Dermis microvascular lymphatic vessel endothelial cell (primary cell): ENCODE data around the gene NAPA. TPM values are rescaled to one million over a fixed set of nuclear protein-coding genes. Genes with fewer than 3 reads are reported as not detected.
A peak's percentile ranks its signal among the peaks of the same experiment; 100 is the strongest.

ENCODE experiments used
- DNase-seq, 2 donors: peaks; one replicate each; pipeline versions ENCODE4 v3.0.0 to v3.0.0-alpha.2; 2010; ENCODE audit warnings: low read depth in 2 of 2
- total RNA-seq: library from RNA; depleted of rRNA; stranded (reverse); fragments of >200 nt; gene quantifications from 2 replicates; pipeline ENCODE4 v1.2.1, GENCODE V29; 2014

NAPA gene
- total RNA-seq, 1 donor from 2014 or later, result 62.3 TPM

DNA sequence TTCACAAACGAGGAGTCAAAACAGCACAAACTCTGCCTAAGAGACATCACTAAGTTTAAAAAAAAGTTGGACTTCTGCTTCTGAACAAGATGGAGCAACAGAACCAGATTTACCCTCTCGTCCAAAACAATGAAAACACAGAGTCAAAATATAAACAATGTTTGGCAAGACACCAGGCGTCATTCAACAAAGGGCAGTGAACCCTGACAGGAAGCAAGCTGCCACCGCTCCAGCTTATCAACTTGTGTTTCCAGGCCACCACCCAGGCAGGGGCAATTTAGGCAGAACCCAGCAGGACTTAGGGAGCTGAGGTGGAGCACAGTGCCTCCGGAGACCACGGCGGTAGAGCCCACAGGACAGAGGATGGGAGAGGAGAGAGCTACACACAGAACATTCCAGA is 8.6 kb upstream of the NAPA start:
- DNase-seq, result peak; percentile 64 to 77

- no peak for DNase-seq
Observed at GRCh38 chr19:47521473-47522180, 6.8 kb upstream of the NAPA start.

DNA sequence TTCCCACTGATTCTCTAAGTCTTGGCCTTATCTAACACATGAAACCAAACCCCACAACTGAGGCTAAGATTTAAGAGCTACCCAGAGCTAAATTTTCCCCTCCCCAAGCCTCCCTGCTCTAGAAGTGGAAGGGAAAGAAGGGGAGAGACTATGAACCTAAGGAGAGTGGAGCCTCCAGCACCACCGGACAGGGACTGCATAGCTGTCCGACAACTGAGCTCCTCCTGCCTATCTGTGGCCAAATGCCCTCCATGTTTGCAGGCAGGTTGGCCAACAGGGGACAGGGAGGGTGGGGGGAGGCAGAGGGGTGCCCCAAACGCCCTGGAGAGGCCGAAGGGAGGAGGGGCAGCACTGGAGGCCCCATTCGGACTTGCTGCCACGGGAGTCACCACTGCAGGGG is 6.0 kb upstream of the NAPA start:
- no peak for DNase-seq

DNA sequence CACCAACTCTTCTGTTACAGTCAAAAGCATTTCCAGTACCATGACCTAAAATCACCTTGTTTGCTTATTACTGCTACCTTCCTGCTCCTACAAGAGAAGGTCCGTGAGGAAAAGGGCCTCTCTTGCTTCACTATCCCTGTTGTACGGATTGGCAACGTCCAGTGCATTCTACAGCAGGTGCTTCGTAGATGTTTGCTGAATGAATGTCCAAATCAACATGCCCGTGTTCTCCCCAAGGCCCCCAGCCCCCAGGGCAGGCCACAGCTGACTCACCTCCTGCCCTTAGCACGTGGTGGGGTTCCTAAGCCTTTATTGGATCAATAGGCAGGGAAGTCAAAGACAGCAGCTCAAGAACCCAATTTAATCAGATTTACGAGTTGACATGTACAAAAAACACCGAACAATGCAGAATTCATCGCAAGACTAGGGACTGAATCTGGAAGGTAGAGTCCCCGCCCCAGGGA is 5.5 kb upstream of the NAPA start:
- no peak for DNase-seq

- no peak for DNase-seq
Observed at GRCh38 chr19:47518854-47519253, 4.0 kb upstream of the NAPA start.

- DNase-seq, result no peak
Observed at GRCh38 chr19:47518139-47518538, 3.3 kb upstream of the NAPA start.

GRCh38 chr19:47514151-47514868 is 553 bp downstream of the NAPA start:
- peak in 1 of 2 donors; percentile 13 for DNase-seq

- DNase-seq, result no peak
Observed at GRCh38 chr19:47512948-47513319, 1.9 kb downstream of the NAPA start.

- DNase-seq, result no peak
Observed at GRCh38 chr19:47512183-47512947, 2.5 kb downstream of the NAPA start.

DNA sequence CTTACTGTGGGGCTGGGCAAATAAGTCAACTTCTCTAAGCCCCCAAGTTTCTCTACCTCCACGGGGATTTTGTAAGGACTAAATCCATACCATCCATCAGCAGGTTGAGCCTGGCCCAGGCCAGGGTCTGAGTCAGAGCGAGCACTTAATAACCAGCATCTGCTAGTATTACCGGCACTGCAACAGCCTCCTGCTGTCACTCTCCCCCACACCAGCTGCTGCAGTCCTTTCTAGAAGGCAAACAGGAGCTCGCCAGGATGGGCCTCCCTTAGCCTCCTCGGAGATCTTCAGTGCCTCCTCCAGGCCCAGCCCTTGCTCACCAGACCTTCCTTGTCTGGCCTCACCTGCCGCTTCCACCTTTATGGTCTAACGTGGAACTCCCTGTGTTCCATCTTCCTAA is 3.2 kb downstream of the NAPA start:
- no peak for DNase-seq

- DNase-seq, result no peak
Observed at GRCh38 chr19:47511128-47511517, 3.7 kb downstream of the NAPA start.

DNA sequence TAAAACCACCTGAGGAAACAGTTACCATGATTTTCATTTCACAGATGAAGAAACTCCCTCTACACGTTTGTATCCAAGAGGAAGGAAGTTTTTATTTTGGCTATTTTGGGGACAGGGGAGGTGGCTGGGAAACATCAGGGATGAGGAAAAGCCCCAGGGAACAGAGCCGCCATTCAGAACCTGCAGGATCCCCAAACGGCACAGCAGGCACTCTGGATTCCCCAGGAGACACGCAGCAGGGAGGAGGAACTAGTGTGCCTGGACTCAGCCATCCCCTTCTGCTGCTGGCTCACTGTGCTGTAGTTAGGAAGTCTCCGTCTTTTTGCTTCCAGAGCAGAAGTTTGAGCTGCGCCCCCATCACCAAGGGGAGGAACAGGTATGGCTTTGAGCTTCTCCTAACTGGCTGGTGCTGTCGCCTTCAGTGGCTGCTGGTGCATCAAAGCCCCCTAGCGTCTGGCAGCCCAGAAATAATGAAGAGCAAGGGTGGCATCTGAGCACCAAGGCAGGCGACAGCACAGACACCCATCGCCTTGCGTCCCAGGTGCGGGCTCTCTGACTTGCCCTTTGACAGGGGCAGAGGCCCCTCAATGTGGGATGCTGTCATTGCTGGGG is 4.2 kb downstream of the NAPA start:
- no peak for DNase-seq

DNA sequence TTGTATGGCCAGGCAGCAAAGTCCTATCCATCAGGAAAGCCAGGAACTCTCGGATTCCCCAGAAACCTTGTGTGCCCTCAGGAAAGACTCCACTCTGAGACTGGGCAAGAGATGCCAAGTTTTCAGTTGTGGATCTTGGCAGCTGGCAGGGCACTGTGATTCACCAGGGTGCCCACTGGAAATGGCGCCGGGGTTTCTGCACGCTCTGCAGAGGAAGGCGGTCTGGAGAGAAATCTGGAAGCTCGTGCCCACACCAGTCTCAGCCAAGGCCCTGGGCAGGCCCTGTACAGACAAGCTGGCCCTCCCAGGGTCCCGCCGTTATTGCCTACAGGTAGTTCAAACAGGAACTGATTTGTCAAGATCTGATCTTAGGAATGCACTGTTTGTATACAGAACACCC is 4.9 kb downstream of the NAPA start:
- DNase-seq, result peak in 1 of 2 donors; percentile 47

DNA sequence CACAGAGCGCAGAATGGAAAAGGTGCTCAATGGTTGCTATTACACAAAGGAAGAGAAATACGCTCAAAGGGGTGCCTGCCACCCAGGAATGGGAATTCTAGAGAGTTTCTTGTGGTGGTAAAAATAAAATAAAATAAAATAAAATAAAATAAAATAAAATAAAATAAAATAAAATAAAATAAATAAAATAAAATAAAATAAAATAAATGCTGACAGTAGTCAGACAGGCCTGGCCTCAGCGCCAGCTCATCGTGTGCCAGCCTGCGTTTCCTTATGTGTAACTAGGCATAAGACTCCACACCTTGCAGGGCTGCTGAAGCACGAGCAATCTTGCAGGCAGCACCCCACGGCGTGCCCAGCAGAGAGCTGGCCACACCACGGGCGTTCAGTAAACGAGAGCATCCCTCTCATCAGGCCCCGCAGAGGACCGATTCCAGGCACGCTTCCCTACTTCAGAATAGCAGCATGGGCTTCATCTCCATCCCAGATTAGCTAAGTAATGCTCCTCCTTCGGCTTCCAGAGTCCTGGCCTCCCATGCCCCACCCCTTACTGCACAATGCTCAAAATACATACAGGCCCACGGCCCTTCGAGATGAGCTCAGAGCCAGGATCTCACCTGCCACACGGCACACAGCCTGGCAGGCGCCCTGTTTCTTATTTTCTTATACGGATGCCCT is 5.6 kb downstream of the NAPA start:
- DNase-seq, result no peak

DNA sequence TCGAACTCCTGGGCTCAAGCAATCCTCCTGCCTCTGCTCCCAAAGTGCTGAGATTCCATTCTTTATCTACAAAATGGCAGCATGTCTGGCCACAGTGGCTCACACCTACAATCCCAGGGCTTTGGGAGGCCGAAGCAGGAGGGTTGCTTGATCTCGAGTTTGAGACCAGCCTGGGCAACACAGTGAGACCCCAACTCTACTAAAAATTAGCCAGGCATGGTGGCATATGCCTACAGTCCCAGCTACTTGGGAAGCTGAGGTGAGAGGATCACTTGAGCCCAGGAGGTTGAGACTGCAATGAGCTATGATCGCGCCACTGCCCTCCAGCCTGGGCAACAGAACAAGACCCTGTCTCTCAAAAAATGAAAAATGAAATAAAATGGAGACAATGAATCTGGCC is 6.1 kb downstream of the NAPA start:
- DNase-seq, result no peak

GRCh38 chr19:47507924-47508553 is 6.8 kb downstream of the NAPA start:
- no peak for DNase-seq

DNA sequence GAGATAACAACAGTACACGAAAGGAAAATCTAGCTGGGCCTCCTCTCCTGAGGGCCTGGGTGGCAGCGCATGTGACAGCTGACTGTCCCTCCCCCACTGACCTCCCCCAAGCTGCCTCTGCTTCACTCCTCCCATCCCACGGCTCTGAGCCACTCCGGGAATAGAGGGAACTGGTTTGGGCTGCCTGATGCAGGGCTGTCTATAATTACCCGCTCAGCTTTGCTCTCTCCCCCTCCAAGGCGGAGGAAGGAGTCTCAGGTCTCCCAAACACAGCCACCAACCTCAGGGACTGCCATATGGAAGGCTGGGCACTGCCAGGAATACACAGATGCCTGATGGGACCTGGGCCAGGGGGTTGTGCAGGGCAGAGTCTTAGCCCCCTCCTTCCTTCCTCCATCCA is 7.9 kb downstream of the NAPA start:
- no peak for DNase-seq

DNA sequence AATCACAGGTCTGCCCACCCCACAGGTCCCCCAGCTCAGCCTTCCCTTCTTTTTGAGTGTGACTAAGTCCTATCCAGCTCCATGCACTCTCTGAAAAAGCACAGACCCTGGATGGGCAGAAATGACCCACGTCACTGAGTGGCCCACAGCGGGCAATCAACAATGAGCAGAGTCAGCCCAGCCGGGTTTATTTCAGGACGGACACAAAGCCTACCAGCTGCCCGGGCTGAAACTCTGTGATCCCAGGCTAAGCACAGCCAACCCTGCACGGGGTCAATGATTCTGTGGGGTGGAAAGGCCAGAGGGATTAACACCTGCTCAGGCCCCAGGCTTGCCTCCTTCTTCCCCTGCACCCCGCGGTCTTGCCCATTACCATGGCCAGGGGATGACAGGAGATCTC is 8.4 kb downstream of the NAPA start:
- DNase-seq, result no peak

DNA sequence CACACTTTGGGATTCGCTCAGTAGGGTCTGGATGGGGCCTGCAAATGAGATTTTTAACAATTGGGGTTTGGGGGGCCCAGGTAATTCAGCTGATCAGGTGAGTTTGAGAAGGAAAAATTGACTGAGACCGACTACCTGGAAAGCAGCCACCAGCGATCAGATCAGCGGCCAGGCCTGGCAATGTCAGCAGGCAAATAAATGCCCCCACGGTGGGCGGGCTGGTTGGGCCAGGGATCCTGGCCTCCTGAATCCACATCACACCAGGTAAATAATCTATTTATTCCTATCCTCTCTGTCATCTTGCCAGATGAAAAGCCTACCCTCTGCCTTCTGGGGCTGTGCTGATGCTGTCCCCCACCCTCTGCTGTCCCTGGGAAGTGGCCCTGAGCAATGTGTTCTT is 9.4 kb downstream of the NAPA start:
- DNase-seq, result no peak

DNA sequence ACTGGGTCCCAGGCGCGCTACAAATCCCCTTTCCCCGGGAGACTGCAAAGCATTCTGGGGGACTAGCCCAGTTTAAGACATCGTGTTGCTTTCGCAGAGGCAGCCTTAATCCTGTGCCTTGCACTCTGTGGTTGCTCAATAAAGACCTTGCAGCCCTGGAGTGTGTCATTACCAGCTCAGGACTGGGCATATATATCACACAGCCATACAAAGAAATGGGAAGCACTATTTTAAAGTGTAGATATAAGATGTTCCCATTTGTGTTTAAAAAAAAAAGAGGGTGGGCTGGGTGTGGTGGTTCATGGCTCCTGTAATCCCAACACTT is 11.1 kb downstream of the NAPA start:
- DNase-seq, result no peak

GRCh38 chr19:47503130-47503825 is 11.6 kb downstream of the NAPA start:
- DNase-seq, result no peak
